ENCODE data around the gene TDP1.
"Not testable (repeated sequence)": the region's sequence is repeated elsewhere in the genome, so short reads cannot be mapped to it uniquely, and the experiment has no call there.

TDP1 gene

GRCh38 chr14:90089486-90089885, 133.8 kb downstream of the TDP1 start:
- FAIRE-seq, result not testable (repeated sequence)

DNA sequence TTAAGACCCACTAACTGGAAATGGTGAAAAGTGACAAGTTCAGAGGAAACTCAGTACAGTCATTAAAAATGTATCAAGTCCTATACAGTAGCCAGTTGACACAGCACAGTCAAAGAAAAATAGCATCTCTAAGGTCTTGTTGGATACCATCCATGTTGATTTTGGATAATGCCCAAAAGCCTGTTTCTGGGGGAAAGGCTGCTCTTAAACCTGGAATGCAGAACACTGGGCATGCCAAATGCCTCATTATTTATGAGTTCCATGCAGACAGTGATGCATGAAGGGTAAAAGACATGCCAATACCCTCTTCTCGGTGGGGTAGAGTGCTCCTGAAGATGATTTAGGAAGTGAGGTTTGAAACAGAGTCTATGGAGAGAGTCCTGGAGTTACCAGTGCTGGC, 135.7 kb downstream of the TDP1 start:
- DNase-seq (ENCODE audit: extremely low spot score, insufficient read length, low read depth) (no peak), FAIRE-seq (no peak)

More at GRCh38 chr14:90089486-90089885, 133.8 kb downstream of the TDP1 start:
- not testable (repeated sequence) for DNase-seq (ENCODE audit: extremely low spot score, insufficient read length, low read depth)

DNA sequence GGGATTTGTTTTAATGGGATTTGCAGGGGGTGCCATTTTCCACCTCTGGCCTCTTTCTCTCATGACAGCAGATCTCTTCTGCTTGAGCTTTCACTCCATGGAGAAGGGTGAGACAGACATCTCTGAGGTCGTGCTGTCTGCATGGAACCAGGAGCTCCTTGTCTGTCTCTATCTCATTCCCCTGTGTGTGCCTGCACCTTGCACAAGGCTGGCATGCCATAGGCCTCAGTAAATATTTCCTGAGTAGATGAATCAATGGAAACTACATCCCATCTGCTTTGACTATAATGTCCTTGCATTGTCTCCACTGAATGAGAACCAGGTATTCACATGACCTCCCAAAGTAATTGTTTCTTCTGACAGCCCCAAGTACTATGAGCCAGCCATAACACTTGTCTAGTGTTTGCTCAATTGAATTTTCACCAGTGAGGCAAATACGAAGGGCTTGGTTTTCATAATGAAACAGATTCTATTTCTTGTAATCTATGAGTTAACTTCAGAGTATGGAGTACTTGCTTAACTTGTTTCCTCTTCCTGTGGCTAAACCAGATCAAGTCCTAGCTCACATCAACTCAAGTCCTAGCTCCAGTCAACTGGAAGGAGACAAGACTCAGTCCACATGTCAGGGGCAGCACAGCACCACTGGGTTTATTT, 138.3 kb downstream of the TDP1 start:
- DNase-seq (ENCODE audit: extremely low spot score, insufficient read length, low read depth) (no peak), FAIRE-seq (no peak)
